Naive thymus-derived CD8-positive, alpha-beta T cell (primary cell): ENCODE data around the gene MPHOSPH8. TPM values are rescaled to one million over a fixed set of nuclear protein-coding genes. Genes with fewer than 3 reads are reported as not detected.
"Not testable (repeated sequence)": the region's sequence is repeated elsewhere in the genome, so short reads cannot be mapped to it uniquely, and the experiment has no call there.

Experiments
- ATAC-seq, 2 donors: fragments of 150-1000 bp; cut with Tn5 transposase in 1 of 2; sonication (Bioruptor Pico), chemical (Tn5 transposase) in 1 of 2; 1 replicate in 1 of 2; 2 replicates in 1 of 2; pipeline ENCODE4 v1.10.0; 2021; ENCODE audit warnings: mild to moderate bottlenecking in 2 of 2, moderate library complexity in 2 of 2
- POLR2A ChIA-PET: fragments of 350-600 bp; sonication (Branson Sonifier 250); formaldehyde crosslinking; loops from one replicate; lab custom pipeline; 2021; ENCODE audit warnings: antibody characterized with exemption; lab: Charles Lee
- DNase-seq, 10 donors: peaks; one replicate each; pipeline versions ENCODE4 v3.0.0 to v3.0.0-alpha.2; 2020 to 2022
- H3K27ac Mint-ChIP-seq, 10 donors: one replicate each; pipeline ENCODE4 v1.8.0; 2020 to 2022; ENCODE audit warnings: mild to moderate bottlenecking in 10 of 10, mixed read lengths in 10 of 10, moderate library complexity in 4 of 10, inconsistent platforms in 1 of 10
- H3K27me3 Mint-ChIP-seq, 5 donors: one replicate each; pipeline ENCODE4 v1.8.0; 2021 to 2022; ENCODE audit warnings: mixed read lengths in 5 of 5
- H3K36me3 Mint-ChIP-seq, 3 donors: one replicate each; pipeline ENCODE4 v1.8.0; 2020 to 2022; ENCODE audit warnings: mixed read lengths in 3 of 3, mild to moderate bottlenecking in 2 of 3, inconsistent platforms in 1 of 3
- H3K4me1 Mint-ChIP-seq, 4 donors: one replicate each; pipeline ENCODE4 v1.8.0; 2021 to 2022; ENCODE audit warnings: mixed read lengths in 4 of 4
- H3K4me3 Mint-ChIP-seq, 10 donors: one replicate each; pipeline ENCODE4 v1.8.0; 2020 to 2022; ENCODE audit warnings: mild to moderate bottlenecking in 10 of 10, mixed read lengths in 10 of 10, moderate library complexity in 6 of 10, inconsistent platforms in 1 of 10
- H3K9me3 Mint-ChIP-seq, 9 donors: one replicate each; pipeline ENCODE4 v1.8.0; 2020 to 2022; ENCODE audit warnings: mixed read lengths in 9 of 9, mild to moderate bottlenecking in 3 of 9, inconsistent platforms in 1 of 9, moderate library complexity in 1 of 9
- polyA plus RNA-seq, 3 donors: library from polyadenylated mRNA; unstranded; fragments of 300-500 nt; fragmentation: Illumina TruSeq; gene quantifications; one replicate each; pipeline ENCODE4 v1.2.3, GENCODE V29; 2021
- total RNA-seq, 8 experiments: library from RNA in 2 of 8; stranded (reverse) in 2 of 8; gene quantifications; one replicate each; pipeline ENCODE4 v1.2.3 and lab custom pipeline; 2021 to 2026

MPHOSPH8 gene
- total and polyA plus RNA-seq, 5 experiments from 2014 or later = 8.6 to 112 (median 17.8) TPM

DNA sequence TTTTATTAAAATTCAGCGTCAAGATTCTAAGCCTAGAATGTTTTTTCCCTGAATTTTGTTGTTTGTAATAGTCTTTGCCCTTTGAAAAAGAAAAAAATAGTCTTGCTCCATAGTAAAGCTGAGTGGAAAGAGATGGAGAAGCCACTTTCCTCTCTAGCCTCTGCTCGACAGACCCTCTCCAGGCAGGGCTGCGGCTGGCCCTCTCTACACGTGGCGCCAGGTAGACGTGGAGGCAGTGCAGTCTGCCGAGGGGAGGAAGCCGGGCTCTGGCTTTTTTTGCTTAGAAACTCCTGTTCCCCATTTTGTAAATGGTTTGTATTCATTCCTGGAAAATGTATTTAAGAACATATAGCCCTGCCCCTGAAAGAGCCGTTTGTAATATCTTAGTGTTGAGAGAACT lies 35.3 kb downstream of the MPHOSPH8 start:
- ATAC-seq = no peak
- Mint-ChIP-seq H3K36me3 (peaks cover 4 to 99% (median 27%) of the 10 kb centered on the region in 3 donors), H3K27me3 (no peaks in the 10 kb centered on the region), H3K4me3 (no peak overlapping the region), H3K27ac (peak overlapping the region in 7 of 10 donors; percentile 13 to 79 (median 20)), H3K4me1 (peaks cover 12 to 26% (median 13%) of the 10 kb centered on the region in 4 donors), H3K9me3 (no peaks in the 10 kb centered on the region)
- DNase-seq = no peak
- POLR2A ChIA-PET = interaction anchor here (0.7 kb wide), 1 partner anchor 60 kb away, joined by 4 read pairs; no protein-coding TSS in a partner anchor

- H3K4me1 Mint-ChIP-seq = peaks cover 3 to 14% (median 6%) of the 10 kb centered on the region in 4 donors
Measured at GRCh38 chr13:19670147-19670546, 36.7 kb downstream of the MPHOSPH8 start.

DNA sequence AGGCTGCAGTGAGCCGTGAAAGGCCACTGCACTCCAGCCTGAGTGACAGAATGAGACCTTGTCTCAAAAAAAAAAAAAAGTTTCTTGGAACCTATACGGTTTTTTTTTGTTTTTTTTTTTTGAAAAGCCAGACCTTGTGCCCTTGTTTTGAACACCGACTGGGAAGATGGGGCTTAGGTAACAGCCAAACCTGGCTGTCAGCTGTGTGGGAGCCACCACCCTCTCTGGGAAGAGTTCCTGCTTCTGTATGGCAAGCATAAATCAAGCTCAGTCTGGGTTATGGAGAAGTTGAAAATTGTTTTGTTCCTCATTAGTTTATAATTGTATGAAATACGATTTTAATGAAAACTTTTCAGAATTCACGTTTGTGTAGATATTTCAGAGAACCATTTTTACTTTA lies 39.5 kb downstream of the MPHOSPH8 start:
- H3K27me3 Mint-ChIP-seq = no peaks in the 10 kb centered on the region
- H3K36me3 Mint-ChIP-seq = peaks cover 13 to 99% (median 22%) of the 10 kb centered on the region in 3 donors

More at GRCh38 chr13:19670147-19670546, 36.7 kb downstream of the MPHOSPH8 start:
- Mint-ChIP-seq H3K36me3 (peaks cover 10 to 99% (median 26%) of the 10 kb centered on the region in 3 donors), H3K9me3 (no peaks in the 10 kb centered on the region), H3K27ac (peak overlapping the region in 6 of 10 donors; percentile 10 to 66 (median 49)), H3K4me3 (no peak overlapping the region), H3K27me3 (no peaks in the 10 kb centered on the region)
- ATAC-seq = no peak
- no peak for DNase-seq
- POLR2A ChIA-PET = no interaction called here

GRCh38 chr13:19673473-19674430 lies 40.3 kb downstream of the MPHOSPH8 start:
- H3K27ac Mint-ChIP-seq = peak overlapping the region in 8 of 10 donors; percentile 4 to 85 (median 28)
- POLR2A ChIA-PET = no interaction called here

More for the DNA sequence above, 39.5 kb downstream of the MPHOSPH8 start:
- DNase-seq (no peak), ATAC-seq (no peak)
- peak overlapping the region in 5 of 10 donors; percentile 55 to 85 (median 63) for H3K27ac Mint-ChIP-seq
- no peak overlapping the region for H3K4me3 Mint-ChIP-seq
- H3K4me1 Mint-ChIP-seq = peaks cover 5 to 11% (median 6%) of the 10 kb centered on the region in 4 donors
- POLR2A ChIA-PET = no interaction called here
- no peaks in the 10 kb centered on the region for H3K9me3 Mint-ChIP-seq

DNA sequence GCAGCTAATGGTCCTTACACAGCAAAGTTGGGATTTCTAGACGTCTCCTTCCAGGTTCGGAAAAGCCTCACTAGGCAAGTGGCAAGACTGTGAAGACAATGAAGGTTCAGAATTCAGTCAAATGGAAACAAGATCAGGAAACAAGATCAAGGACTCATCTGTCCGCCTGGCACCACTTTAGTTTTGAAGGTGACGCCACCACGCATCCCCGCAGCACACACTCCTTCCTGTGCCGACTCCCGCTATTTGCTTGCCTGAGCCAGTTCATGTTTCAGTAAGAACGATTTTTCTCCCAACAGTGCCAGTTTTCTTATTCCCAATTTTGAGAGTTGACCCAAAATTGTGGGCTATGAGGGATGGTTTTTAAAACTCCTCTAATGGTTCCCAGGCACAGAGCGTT lies 41.4 kb downstream of the MPHOSPH8 start:
- Mint-ChIP-seq H3K4me3 (no peak overlapping the region), H3K36me3 (peaks cover 11 to 94% (median 13%) of the 10 kb centered on the region in 3 donors), H3K27me3 (no peaks in the 10 kb centered on the region), H3K9me3 (no peaks in the 10 kb centered on the region), H3K4me1 (peaks cover 2 to 7% (median 6%) of the 10 kb centered on the region in 4 donors), H3K27ac (peak overlapping the region in 8 of 10 donors; percentile 1 to 76 (median 42))
- POLR2A ChIA-PET = no interaction called here
- ATAC-seq (no peak), DNase-seq (no peak)

More at GRCh38 chr13:19673473-19674430, 40.3 kb downstream of the MPHOSPH8 start:
- Mint-ChIP-seq H3K36me3 (peaks cover 13 to 97% (median 15%) of the 10 kb centered on the region in 3 donors), H3K4me3 (no peak overlapping the region), H3K4me1 (peaks cover 5 to 11% (median 6%) of the 10 kb centered on the region in 4 donors), H3K9me3 (no peaks in the 10 kb centered on the region), H3K27me3 (no peaks in the 10 kb centered on the region)
- DNase-seq (no peak), ATAC-seq (no peak)

GRCh38 chr13:19676168-19676567 lies 42.7 kb downstream of the MPHOSPH8 start:
- Mint-ChIP-seq H3K36me3 (peaks cover 9 to 82% (median 12%) of the 10 kb centered on the region in 3 donors), H3K27ac (peak overlapping the region in 8 of 10 donors; percentile 11 to 76 (median 54)), H3K4me3 (no peak overlapping the region), H3K4me1 (peaks cover 0 to 8% (median 6%) of the 10 kb centered on the region in 4 donors), H3K9me3 (no peaks in the 10 kb centered on the region), H3K27me3 (no peaks in the 10 kb centered on the region)
- no peak for DNase-seq
- ATAC-seq = no peak
- POLR2A ChIA-PET = interaction anchor here (0.6 kb wide), 1 partner anchor 476 kb away, joined by 3 read pairs; no protein-coding TSS in a partner anchor

GRCh38 chr13:19680751-19681150 lies 47.3 kb downstream of the MPHOSPH8 start:
- POLR2A ChIA-PET = interaction anchor here (0.6 kb wide), 1 partner anchor 179 kb away, joined by 4 read pairs; no protein-coding TSS in a partner anchor
- DNase-seq = no peak
- peaks cover 8 to 37% (median 21%) of the 10 kb centered on the region in 4 donors for H3K4me1 Mint-ChIP-seq
- no peak overlapping the region for H3K4me3 Mint-ChIP-seq
- no peak for ATAC-seq
- no peaks in the 10 kb centered on the region for H3K9me3 Mint-ChIP-seq
- no peaks in the 10 kb centered on the region for H3K27me3 Mint-ChIP-seq
- peak overlapping the region in 8 of 10 donors; percentile 9 to 71 (median 56) for H3K27ac Mint-ChIP-seq
- peaks cover 0 to 46% (median 13%) of the 10 kb centered on the region in 3 donors for H3K36me3 Mint-ChIP-seq

GRCh38 chr13:19681517-19681916 lies 48.1 kb downstream of the MPHOSPH8 start:
- ATAC-seq = peak; percentile 42 to 67
- POLR2A ChIA-PET = no interaction called here
- Mint-ChIP-seq H3K4me1 (peaks cover 11 to 42% (median 23%) of the 10 kb centered on the region in 4 donors), H3K4me3 (peak overlapping the region in 3 of 10 donors; percentile 5 to 33 (median 9)), H3K36me3 (peaks cover 0 to 39% (median 9%) of the 10 kb centered on the region in 3 donors), H3K27ac (peak overlapping the region; percentile 35 to 91 (median 66)), H3K27me3 (no peaks in the 10 kb centered on the region), H3K9me3 (no peaks in the 10 kb centered on the region)
- peak in 2 of 10 donors; percentile 10 to 11 for DNase-seq

DNA sequence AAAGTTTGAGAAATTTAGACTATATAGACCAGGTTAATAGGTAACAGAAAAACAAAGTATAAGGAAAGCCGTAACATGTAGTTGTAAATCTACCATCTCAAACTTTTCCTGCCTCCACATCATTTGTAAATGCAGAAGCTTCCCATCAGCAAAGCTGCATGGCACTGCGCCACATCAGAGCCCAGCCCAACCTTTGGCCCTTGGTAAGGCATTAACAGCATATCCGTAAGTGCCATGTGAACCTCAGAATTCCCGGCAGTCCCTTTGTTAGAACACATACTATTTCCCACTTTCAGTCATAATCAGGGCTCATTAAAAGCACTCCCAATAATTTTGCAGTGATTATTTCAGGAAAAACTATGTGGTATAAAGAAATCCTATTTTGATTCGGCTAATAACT lies 51.6 kb downstream of the MPHOSPH8 start:
- ATAC-seq = no peak
- no peak for DNase-seq
- no peak overlapping the region for H3K4me3 Mint-ChIP-seq
- H3K36me3 Mint-ChIP-seq = peaks cover 0 to 14% (median 8%) of the 10 kb centered on the region in 3 donors
- peak overlapping the region in 1 of 10 donors; percentile 78 for H3K27ac Mint-ChIP-seq
- H3K9me3 Mint-ChIP-seq = no peaks in the 10 kb centered on the region
- H3K27me3 Mint-ChIP-seq = no peaks in the 10 kb centered on the region
- POLR2A ChIA-PET = no interaction called here
- peaks cover 9 to 42% (median 22%) of the 10 kb centered on the region in 4 donors for H3K4me1 Mint-ChIP-seq

- peaks cover 0 to 17% (median 12%) of the 10 kb centered on the region in 3 donors for H3K36me3 Mint-ChIP-seq
- peak overlapping the region in 3 of 10 donors; percentile 29 to 58 (median 38) for H3K27ac Mint-ChIP-seq
- POLR2A ChIA-PET = no interaction called here
- no peaks in the 10 kb centered on the region for H3K9me3 Mint-ChIP-seq
- no peak for ATAC-seq
- DNase-seq = no peak
- H3K4me1 Mint-ChIP-seq = peaks cover 9 to 45% (median 21%) of the 10 kb centered on the region in 4 donors
- no peak overlapping the region for H3K4me3 Mint-ChIP-seq
- H3K27me3 Mint-ChIP-seq = no peaks in the 10 kb centered on the region
Measured at GRCh38 chr13:19685437-19685836, 52.0 kb downstream of the MPHOSPH8 start.

GRCh38 chr13:19691447-19691846 lies 58.0 kb downstream of the MPHOSPH8 start:
- H3K4me3 Mint-ChIP-seq, H3K27me3 Mint-ChIP-seq, DNase-seq, ATAC-seq, POLR2A ChIA-PET, H3K9me3 Mint-ChIP-seq: not testable (repeated sequence)
- Mint-ChIP-seq H3K27ac (peak overlapping the region in 3 of 10 donors; percentile 19 to 28 (median 20)), H3K4me1 (peaks cover 3 to 16% (median 8%) of the 10 kb centered on the region in 4 donors), H3K36me3 (peaks cover 10 to 39% (median 21%) of the 10 kb centered on the region in 3 donors)

DNA sequence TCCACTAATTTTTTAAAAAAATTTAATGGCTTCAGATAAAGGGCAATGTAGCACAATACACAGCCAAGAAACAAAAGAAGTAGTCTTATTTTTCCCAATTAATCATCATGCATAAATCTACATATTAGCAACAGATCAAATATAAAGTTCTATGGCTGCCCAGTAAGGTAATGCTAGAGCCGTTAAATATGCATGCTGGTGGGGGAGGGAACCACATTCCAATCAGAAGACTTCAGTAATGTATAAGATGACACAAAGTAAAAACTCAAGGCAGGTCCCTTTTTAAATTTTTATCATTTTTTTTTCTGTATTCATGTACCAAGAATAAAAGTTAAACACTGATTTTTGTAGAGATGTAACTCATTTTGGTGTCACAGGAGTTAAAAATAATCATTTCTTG lies 62.0 kb downstream of the MPHOSPH8 start:
- POLR2A ChIA-PET = no interaction called here
- DNase-seq (no peak), ATAC-seq (no peak)
- H3K9me3 Mint-ChIP-seq = peaks cover 0 to 3% (median 0%) of the 10 kb centered on the region in 9 donors
- H3K27me3 Mint-ChIP-seq = no peaks in the 10 kb centered on the region
- H3K4me1 Mint-ChIP-seq = peaks cover 6 to 23% (median 14%) of the 10 kb centered on the region in 4 donors
- no peak overlapping the region for H3K4me3 Mint-ChIP-seq
- no peak overlapping the region for H3K27ac Mint-ChIP-seq
- H3K36me3 Mint-ChIP-seq = peaks cover 10 to 42% (median 15%) of the 10 kb centered on the region in 3 donors
